HG03196 (cell line): ENCODE data around the gene NR3C1.

Experiments used
- ATAC-seq: cut with Tn5 transposase; IDR thresholded peaks from one replicate; pipeline ENCODE4 v1.9.1; 2021; ENCODE audit not compliant: unreplicated experiment

NR3C1 gene

GRCh38 chr5:143426437-143426991 lies 23.0 kb upstream of the NR3C1 start:
- no peak for ATAC-seq

DNA sequence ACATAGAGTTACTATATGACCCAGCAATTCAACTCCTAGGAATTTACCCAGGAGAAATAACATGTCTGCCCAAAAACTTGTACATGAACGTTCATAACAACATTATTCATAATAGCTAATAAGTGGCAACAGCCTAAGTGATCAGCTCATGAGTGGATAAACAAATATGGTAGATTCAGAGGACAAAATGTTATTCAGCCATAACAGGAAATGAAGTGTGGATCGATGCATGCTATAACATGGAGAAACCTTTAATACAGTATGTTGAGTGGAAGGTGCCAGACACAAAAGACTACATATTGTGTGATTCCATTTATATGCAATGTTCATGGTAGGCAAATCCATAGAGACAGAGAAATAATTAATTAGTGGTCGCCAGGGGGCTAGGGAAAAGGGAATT lies 22.3 kb upstream of the NR3C1 start:
- ATAC-seq: no peak

DNA sequence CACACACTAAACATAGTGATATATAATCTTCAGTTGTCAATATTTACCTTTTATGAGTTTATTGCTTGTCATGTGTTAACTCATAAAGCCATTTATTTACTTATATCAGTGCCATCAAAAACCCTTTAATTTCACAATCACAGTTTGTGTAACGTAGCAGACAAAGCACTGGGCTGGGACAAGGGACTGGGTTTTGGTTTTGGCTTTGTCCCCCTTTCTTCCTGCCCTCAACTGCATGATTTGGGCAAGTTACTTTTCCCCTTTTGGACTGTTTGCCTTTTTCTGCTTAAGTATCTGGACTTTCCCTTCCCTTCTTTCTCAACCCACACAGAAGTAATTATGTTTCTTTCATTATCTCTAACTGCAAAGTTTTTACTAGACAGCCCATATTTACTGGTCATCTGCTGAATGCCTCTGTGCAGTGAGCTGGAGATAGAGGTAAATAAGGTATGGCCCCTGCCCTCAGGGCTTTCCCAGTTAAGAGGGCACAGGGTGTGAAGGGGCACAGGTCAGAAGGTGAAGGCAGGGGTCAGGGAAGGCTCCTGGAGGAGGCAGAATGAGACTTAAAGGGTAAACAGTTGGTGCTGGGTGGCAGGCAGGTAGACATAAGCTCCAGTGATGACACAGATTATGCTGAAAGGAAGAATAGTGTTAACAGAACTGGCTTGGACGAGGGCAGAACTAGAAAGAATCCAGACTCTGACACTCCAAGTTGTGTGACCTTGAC lies 14.8 kb upstream of the NR3C1 start:
- no peak for ATAC-seq

GRCh38 chr5:143417503-143418139 lies 14.1 kb upstream of the NR3C1 start:
- no peak for ATAC-seq

DNA sequence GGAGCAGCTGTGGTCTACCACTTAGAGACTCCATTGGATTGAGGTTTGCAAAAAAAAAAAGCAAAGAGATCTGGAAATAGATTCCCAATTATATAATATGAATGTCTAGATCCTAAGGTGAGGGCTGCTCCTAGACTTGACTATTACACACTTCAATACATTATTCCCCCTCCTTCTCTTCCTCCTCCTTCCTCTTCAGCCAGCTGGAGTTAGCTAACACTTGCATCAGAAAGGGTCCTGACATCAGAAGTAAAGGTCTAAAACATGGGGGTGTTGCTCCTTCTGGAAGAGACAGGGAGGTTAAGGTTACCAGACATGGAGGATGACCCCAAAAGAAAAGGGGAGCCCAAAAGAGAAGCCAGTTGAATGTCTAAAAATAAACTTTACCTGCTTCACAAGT lies 12.9 kb upstream of the NR3C1 start:
- no peak for ATAC-seq

GRCh38 chr5:143413958-143414669 lies 10.6 kb upstream of the NR3C1 start:
- peak; percentile 70 for ATAC-seq

GRCh38 chr5:143412661-143413342 lies 9.3 kb upstream of the NR3C1 start:
- ATAC-seq: no peak

DNA sequence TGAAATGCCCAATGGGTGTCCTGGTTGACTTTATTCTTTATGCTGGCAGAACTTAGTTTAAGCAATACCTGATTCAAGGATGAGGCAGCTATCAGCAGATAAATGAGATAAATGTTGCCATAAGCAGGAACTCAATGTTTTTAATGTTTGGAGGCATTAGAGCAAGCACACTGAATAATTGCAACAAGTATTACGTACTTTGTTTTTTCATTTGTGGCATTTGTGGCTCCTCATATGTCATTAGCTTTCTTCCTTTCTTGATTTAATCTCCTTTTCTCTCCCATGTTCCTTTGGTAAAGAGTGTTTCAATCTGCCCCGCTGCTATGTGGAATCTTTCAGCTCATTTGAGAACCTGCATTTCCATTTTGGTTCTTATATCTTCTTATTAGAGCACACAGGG lies 6.4 kb upstream of the NR3C1 start:
- ATAC-seq: no peak

GRCh38 chr5:143406408-143406807 lies 2.9 kb upstream of the NR3C1 start:
- ATAC-seq: no peak

GRCh38 chr5:143405849-143406098 lies 2.3 kb upstream of the NR3C1 start:
- ATAC-seq: no peak

- peak; percentile 23 for ATAC-seq
These were observed 1.8 kb upstream of the NR3C1 start for GRCh38 chr5:143405063-143405848.

- ATAC-seq: peak; percentile 21
These were observed 1.1 kb upstream of the NR3C1 start for GRCh38 chr5:143404416-143405062.

DNA sequence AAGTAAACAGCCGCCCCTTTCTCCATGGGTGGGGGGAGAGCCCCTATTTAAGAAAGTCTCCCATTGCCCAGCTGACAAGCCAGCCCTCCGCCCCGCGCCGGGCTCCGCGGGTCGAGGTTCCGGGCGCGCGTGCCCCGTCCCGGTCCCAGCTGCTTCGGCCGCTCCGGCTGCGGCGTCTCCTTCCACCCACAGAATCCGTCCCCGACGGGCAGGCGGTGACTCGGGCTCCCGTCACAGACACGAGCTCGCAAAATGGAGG lies 223 bp downstream of the NR3C1 start:
- peak; percentile 12 for ATAC-seq

- ATAC-seq: no peak
These were observed 743 bp downstream of the NR3C1 start for GRCh38 chr5:143402553-143403333.

DNA sequence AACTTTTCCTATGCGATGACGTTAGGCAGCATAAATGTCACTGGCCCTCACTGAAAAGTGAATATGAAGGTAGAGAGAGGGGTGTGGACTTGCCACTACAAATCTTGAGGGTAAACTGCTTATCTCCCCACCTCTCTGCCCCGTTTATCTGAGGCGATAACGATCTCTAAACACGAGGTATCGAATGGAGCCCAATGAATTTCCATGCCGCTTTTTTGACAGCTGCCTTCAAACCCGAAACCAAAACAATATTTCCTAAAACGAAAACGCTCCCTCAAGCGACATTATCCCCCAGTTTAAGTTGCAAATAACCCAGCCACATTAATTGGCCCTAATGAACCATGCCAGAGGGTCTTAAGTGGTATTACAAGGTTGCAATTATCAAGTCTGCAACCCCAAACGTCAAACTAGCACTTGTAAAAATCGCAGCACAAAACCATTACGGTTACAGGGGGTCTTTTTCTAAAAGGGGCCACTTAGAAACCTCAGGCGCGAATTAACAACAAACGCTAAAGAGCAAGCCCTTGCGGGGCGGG lies 1.4 kb downstream of the NR3C1 start:
- no peak for ATAC-seq

DNA sequence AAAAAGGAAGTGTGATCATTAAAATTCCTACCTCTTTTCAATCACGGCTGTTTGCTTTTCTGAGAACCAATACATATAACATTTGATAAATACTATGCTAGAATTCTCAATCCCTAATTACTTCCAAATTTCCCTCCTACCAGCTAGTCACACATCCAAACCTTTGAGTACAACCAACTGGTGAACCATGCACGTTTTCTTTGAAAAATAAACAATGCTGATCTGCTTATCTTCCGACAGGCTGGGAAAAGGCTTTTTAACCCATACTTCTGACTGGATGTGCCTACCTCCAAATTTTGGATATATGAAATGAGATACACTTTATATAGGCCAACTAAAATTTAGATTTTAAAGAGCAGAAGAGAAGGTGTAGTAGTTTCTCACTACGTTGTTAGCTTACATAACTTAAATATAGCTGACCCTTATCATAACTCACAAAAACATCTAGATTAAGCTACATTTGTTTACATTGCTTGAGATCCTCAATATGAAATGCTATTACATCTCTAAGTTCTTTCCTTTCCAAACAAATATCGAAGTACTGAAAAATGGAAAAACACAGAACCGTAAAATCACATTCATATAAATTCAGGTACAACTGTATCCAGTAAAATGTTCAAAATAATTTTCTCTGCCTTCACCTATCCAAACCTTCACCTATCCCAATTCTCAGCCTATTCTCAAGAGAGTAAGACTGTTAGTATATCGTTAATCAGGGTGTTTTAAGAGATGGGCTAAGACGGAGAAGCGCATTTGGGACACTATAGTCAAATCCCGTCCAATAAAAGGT lies 2.1 kb downstream of the NR3C1 start:
- ATAC-seq: no peak

- ATAC-seq: no peak
These were observed 2.8 kb downstream of the NR3C1 start for GRCh38 chr5:143400541-143401226.
